Left lung (tissue), 10 donors: ENCODE results near the gene LRRC3. TPM values are rescaled to one million over a fixed set of nuclear protein-coding genes. Genes with fewer than 3 reads are reported as not detected.
"Not testable (repeated sequence)": the region's sequence is repeated elsewhere in the genome, so short reads cannot be mapped to it uniquely, and the experiment has no call there.

ENCODE experiments used
- ATAC-seq: fragments of 200-7000 bp; cut with Tn5 transposase; one replicate; pipeline ENCODE4 v1.9.1; 2020; ENCODE audit warnings: moderate library complexity
- DNase-seq, 4 donors: peaks; one replicate each; pipeline ENCODE4 v3.0.0-alpha.2; 2013 to 2020
- H3K27ac ChIP-seq, 2 donors: fragments of 200-600 bp; sonication (generic) in 1 of 2; one replicate each; pipeline versions ENCODE4 v1.5.0 to v1.8.0; 2020 to 2021
- H3K27me3 ChIP-seq, 2 donors: fragments of 200-600 bp; sonication (generic) in 1 of 2; one replicate each; pipeline versions ENCODE4 v1.5.0 to v1.8.0; 2020 to 2021
- H3K36me3 ChIP-seq, 2 donors: fragments of 200-600 bp; sonication (generic) in 1 of 2; one replicate each; pipeline versions ENCODE4 v1.5.0 to v1.8.0; 2020 to 2021
- H3K4me1 ChIP-seq, 2 donors: fragments of 200-600 bp; one replicate each; pipeline ENCODE4 v1.8.0; 2021
- H3K4me3 ChIP-seq, 2 donors: fragments of 200-600 bp; sonication (generic) in 1 of 2; one replicate each; pipeline versions ENCODE4 v1.5.0 to v1.8.0; 2020 to 2021; ENCODE audit warnings: mild to moderate bottlenecking in 1 of 2
- H3K9me3 ChIP-seq, 2 donors: fragments of 200-600 bp; sonication (generic) in 1 of 2; one replicate each; pipeline versions ENCODE4 v1.5.0 to v1.8.0; 2020 to 2021
- CTCF ChIP-seq, 2 donors: fragments of 200-600 bp; sonication (generic) in 1 of 2; IDR thresholded peaks; one replicate each; pipeline versions ENCODE4 v1.5.0 to v1.8.0; 2021; ENCODE audit warnings: antibody characterized with exemption in 2 of 2
- intact Hi-C, 2 donors: fragments of 100-400 bp; cut with DNase I; formaldehyde crosslinking; loops; one replicate each; pipeline versions ENCODE4 v1.11.2 to v1.14.2; 2022
- polyA plus RNA-seq, 6 donors: library from polyadenylated mRNA; unstranded; fragments of 120-200 nt; gene quantifications; one replicate each; pipeline ENCODE4 v1.2.1, GENCODE V29; 2013; ENCODE audit not compliant: insufficient read length in 6 of 6
- total RNA-seq, 2 donors: library from RNA; stranded (reverse); fragmentation: NEBNext Ultra II Directional; extraction: Animal tissue kit (Norgen Biotek cat#: 25700); gene quantifications; one replicate each; pipeline ENCODE4 v1.2.1, GENCODE V29; 2021
- donor health status: DM: no; HTN: yes; CAD: no.
- donor health status: DM: no; HTN: no; CAD: no.

Gene LRRC3
- total and polyA plus RNA-seq, 8 donors: 2.4 to 7.0 (median 6.0) TPM

DNA sequence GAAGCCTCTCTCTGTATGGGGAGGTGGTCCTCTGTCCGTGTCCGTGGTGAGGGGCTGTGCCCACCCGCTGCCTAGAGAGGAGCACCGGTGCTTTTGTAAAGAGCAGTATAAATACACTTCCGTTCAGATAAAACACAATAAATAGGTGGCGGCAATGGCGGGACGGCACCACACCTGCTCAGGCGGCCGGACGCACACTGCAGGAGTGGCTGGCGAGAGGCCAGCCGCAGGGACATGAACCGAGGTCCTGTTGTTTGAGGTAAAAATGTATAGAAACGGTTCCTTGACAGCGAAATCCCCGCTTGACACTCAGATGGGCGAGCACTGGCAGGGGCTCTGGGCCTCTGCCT is 43.9 kb downstream of the LRRC3 start:
- no peak for TF ChIP-seq CTCF (IDR thresholded peaks at IDR 0.05)
- H3K4me3 ChIP-seq: no peak overlapping the region
- no peaks in the 10 kb centered on the region for H3K4me1 ChIP-seq
- no peak for ATAC-seq
- intact Hi-C loops: loop anchor here in 1 of 2 donors (5.0 kb wide), 1 partner anchor 82 kb away; no protein-coding TSS in a partner anchor
- no peaks in the 10 kb centered on the region for H3K9me3 ChIP-seq
- DNase-seq: peak in 1 of 4 donors; percentile 63
- peaks cover 0 to 50% of the 10 kb centered on the region in 2 donors for H3K27me3 ChIP-seq
- no peaks in the 10 kb centered on the region for H3K36me3 ChIP-seq
- H3K27ac ChIP-seq: no peak overlapping the region

GRCh38 chr21:44499631-44500030 is 44.3 kb downstream of the LRRC3 start:
- intact Hi-C loops: loop anchor here in 1 of 2 donors (5.0 kb wide), 1 partner anchor 82 kb away; no protein-coding TSS in a partner anchor
- Histone ChIP-seq H3K27me3 (peaks cover 0 to 50% of the 10 kb centered on the region in 2 donors), H3K4me3 (no peak overlapping the region), H3K4me1 (no peaks in the 10 kb centered on the region), H3K9me3 (no peaks in the 10 kb centered on the region), H3K27ac (no peak overlapping the region), H3K36me3 (no peaks in the 10 kb centered on the region)
- DNase-seq (peak in 1 of 4 donors; percentile 76), ATAC-seq (no peak)
- no peak for TF ChIP-seq CTCF (IDR thresholded peaks at IDR 0.05)

GRCh38 chr21:44500111-44500510 is 44.8 kb downstream of the LRRC3 start:
- Histone ChIP-seq H3K9me3 (no peaks in the 10 kb centered on the region), H3K27me3 (peaks cover 0 to 50% of the 10 kb centered on the region in 2 donors), H3K36me3 (no peaks in the 10 kb centered on the region), H3K4me1 (no peaks in the 10 kb centered on the region), H3K27ac (no peak overlapping the region), H3K4me3 (no peak overlapping the region)
- TF ChIP-seq CTCF (IDR thresholded peaks at IDR 0.05): no peak
- no peak for DNase-seq
- intact Hi-C loops: no loop called here
- ATAC-seq: no peak

DNA sequence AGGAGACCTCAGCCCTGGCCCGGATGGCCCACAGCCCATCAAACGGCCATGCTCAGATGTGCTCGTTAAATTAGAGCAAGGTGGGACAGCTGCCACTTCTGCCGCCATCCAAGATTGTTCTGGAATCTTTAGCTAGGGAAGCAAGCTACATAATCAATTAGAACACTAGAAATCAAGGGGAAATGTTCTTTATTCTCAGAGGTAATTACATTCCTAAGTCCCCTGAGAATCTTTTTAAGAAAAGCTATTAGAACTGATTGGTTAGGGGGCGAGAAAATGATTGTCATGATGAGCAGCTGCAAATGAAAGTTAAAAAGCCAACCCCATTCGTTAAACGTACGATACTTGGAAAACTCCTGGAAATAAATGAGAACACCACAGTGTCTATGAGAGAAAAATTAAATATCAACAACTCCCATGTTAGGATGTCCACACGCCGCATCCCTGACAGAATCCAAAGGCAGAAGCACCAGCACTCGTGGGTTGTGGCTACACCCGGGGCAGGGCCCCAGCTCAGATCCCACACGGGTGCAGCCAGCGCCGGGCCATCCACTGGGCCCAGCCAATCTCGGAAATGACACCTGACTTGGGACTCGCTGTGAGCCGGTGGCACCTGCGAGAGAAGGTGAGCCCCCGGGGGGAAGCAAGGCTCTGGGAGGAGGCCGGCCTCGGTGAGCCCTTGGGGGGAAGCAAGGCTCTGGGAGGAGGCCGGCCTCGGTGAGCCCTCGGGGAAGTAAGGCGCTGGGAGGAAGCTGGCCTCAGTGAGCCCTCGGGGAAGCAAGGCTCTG is 47.1 kb downstream of the LRRC3 start:
- H3K4me3 ChIP-seq: no peak overlapping the region
- no peak for TF ChIP-seq CTCF (IDR thresholded peaks at IDR 0.05)
- H3K4me1 ChIP-seq: no peaks in the 10 kb centered on the region
- no peak for ATAC-seq
- DNase-seq: peak in 2 of 4 donors; percentile 27 to 78
- H3K9me3 ChIP-seq: no peaks in the 10 kb centered on the region
- H3K36me3 ChIP-seq: no peaks in the 10 kb centered on the region
- peaks cover 0 to 49% of the 10 kb centered on the region in 2 donors for H3K27me3 ChIP-seq
- no peak overlapping the region for H3K27ac ChIP-seq
- intact Hi-C loops: no loop called here

GRCh38 chr21:44503006-44503889 is 47.9 kb downstream of the LRRC3 start:
- H3K36me3 ChIP-seq, H3K4me3 ChIP-seq, H3K27ac ChIP-seq, ATAC-seq, H3K4me1 ChIP-seq, intact Hi-C loops, H3K9me3 ChIP-seq: not testable (repeated sequence)
- peaks cover 0 to 52% of the 10 kb centered on the region in 2 donors for H3K27me3 ChIP-seq
- peak in 1 of 4 donors; percentile 39 for DNase-seq
